IMR-90 (cell line): ENCODE results near the gene SRCAP. TPM values are rescaled to one million over a fixed set of nuclear protein-coding genes. Genes with fewer than 3 reads are reported as not detected.

Experiments
- ATAC-seq: fragments of 200-7000 bp; cut with Tn5 transposase; 2 replicates; pipeline ENCODE4 v1.9.1; 2020; ENCODE audit warnings: low read depth, mild to moderate bottlenecking, moderate library complexity
- BruUV-seq: library from RNA; stranded (reverse); fragments of 400-500 nt; replicated peaks from 2 replicates; lab custom pipeline; 2021; lab: Mats Ljungman, UMichigan
- CTCF ChIA-PET: fragments of 300-600 bp; formaldehyde crosslinking; extraction: SDS; loops from one replicate; lab custom pipeline; 2021; ENCODE audit warnings: antibody characterized with exemption; lab: Yijun Ruan, JAX
- POLR2A ChIA-PET: fragments of 300-600 bp; sonication (Branson Sonifier 250); formaldehyde crosslinking; loops from one replicate; lab custom pipeline; 2022; ENCODE audit warnings: antibody characterized with exemption; ENCODE audit not compliant: unreplicated experiment; lab: Charles Lee
- DNase-seq: peaks from one replicate; pipeline ENCODE4 v3.0.0; 2013
- H2AFZ ChIP-seq: replicated peaks from 2 replicates; pipeline ENCODE3; 2013; ENCODE audit warnings: low read length, mild to moderate bottlenecking; ENCODE audit not compliant: poor library complexity
- H2AK5ac ChIP-seq: 2 replicates; pipeline ENCODE4 v1.6.1; 2013; ENCODE audit warnings: low read depth, low read length, inconsistent platforms
- H2AK9ac ChIP-seq: replicated peaks from 2 replicates; pipeline ENCODE3; 2013; ENCODE audit warnings: mild to moderate bottlenecking, low read depth, low read length, moderate library complexity; ENCODE audit not compliant: poor library complexity
- H2BK120ac ChIP-seq: 2 replicates; pipeline ENCODE4 v1.6.1; 2013; ENCODE audit warnings: low read depth, low read length, inconsistent platforms
- H2BK15ac ChIP-seq: 3 replicates; pipeline ENCODE4 v1.6.1; 2013; ENCODE audit warnings: low read depth, low read length, inconsistent platforms
- H2BK20ac ChIP-seq: 2 replicates; pipeline ENCODE4 v1.6.1; 2013; ENCODE audit warnings: low read depth, mild to moderate bottlenecking, inconsistent platforms, low read length, moderate library complexity
- H2BK5ac ChIP-seq: 2 replicates; pipeline ENCODE4 v1.6.1; 2013; ENCODE audit warnings: mild to moderate bottlenecking, low read depth, low read length, inconsistent platforms; ENCODE audit not compliant: poor library complexity, severe bottlenecking
- H3K14ac ChIP-seq: replicated peaks from 2 replicates; pipeline ENCODE4 v1.6.1; 2013; ENCODE audit warnings: low read depth, low read length, inconsistent platforms
- H3K18ac ChIP-seq: 2 replicates; pipeline ENCODE4 v1.6.1; 2013; ENCODE audit warnings: low read depth, low read length, control low read depth
- H3K23ac ChIP-seq: 2 replicates; pipeline ENCODE4 v1.6.1; 2013; ENCODE audit warnings: low read depth, low read length, inconsistent platforms
- H3K27ac ChIP-seq: 2 replicates; pipeline ENCODE4 v1.5.1; 2013; ENCODE audit warnings: mild to moderate bottlenecking, control low read depth, low read length; ENCODE audit not compliant: insufficient read depth
- H3K27me3 ChIP-seq: 2 replicates; pipeline ENCODE4 v1.6.1; 2013; ENCODE audit warnings: low read length; ENCODE audit not compliant: control insufficient read depth, insufficient read depth
- H3K36me3 ChIP-seq: 2 replicates; pipeline ENCODE4 v1.6.1; 2013; ENCODE audit warnings: low read length, mixed read lengths; ENCODE audit not compliant: control insufficient read depth, insufficient read depth
- H3K4ac ChIP-seq: 2 replicates; pipeline ENCODE4 v1.6.1; 2013; ENCODE audit warnings: low read depth, low read length, inconsistent platforms
- H3K4me1 ChIP-seq: 2 replicates; pipeline ENCODE4 v1.6.1; 2013; ENCODE audit warnings: low read length, mixed read lengths; ENCODE audit not compliant: control insufficient read depth, insufficient read depth
- H3K4me2 ChIP-seq: 2 replicates; pipeline ENCODE4 v1.6.1; 2013; ENCODE audit warnings: low read depth, mild to moderate bottlenecking, control low read depth, low read length, moderate library complexity
- H3K4me3 ChIP-seq: 2 replicates; pipeline ENCODE4 v1.5.1; 2013; ENCODE audit warnings: low read depth, mild to moderate bottlenecking, control low read depth, low read length, moderate library complexity; ENCODE audit not compliant: insufficient read depth
- H3K56ac ChIP-seq: 2 replicates; pipeline ENCODE4 v1.6.1; 2013; ENCODE audit warnings: low read length, inconsistent platforms; ENCODE audit not compliant: insufficient read depth; ENCODE audit errors: extremely low read depth
- H3K79me1 ChIP-seq, 2 experiments: 2 replicates each; pipeline ENCODE4 v1.6.1; 2013; ENCODE audit warnings: low read length in 2 of 2, inconsistent platforms in 1 of 2, low read depth in 1 of 2
- H3K9ac ChIP-seq: 2 replicates; pipeline ENCODE4 v1.6.1; 2013; ENCODE audit warnings: low read depth, low read length, control low read depth
- H3K9me1 ChIP-seq: 2 replicates; pipeline ENCODE4 v1.6.1; 2013; ENCODE audit warnings: low read length, inconsistent platforms; ENCODE audit not compliant: insufficient read depth
- H3K9me3 ChIP-seq: 2 replicates; pipeline ENCODE4 v1.6.1; 2013; ENCODE audit warnings: low read length; ENCODE audit not compliant: control insufficient read depth, insufficient read depth
- H4K20me1 ChIP-seq: 2 replicates; pipeline ENCODE4 v1.6.1; 2013; ENCODE audit warnings: low read length, inconsistent platforms; ENCODE audit not compliant: insufficient read depth
- H4K5ac ChIP-seq: 2 replicates; pipeline ENCODE4 v1.6.1; 2013; ENCODE audit warnings: mild to moderate bottlenecking, low read depth, low read length, control low read depth
- H4K8ac ChIP-seq, 2 experiments: 2 replicates each; pipeline ENCODE4 v1.6.1; 2013; ENCODE audit warnings: low read depth in 2 of 2, low read length in 2 of 2, control low read depth in 1 of 2, inconsistent platforms in 1 of 2
- H4K91ac ChIP-seq: 2 replicates; pipeline ENCODE4 v1.6.1; 2013; ENCODE audit warnings: low read depth, low read length, inconsistent platforms; ENCODE audit not compliant: insufficient read depth
- CEBPB ChIP-seq: IDR thresholded peaks from 2 replicates; pipeline ENCODE4 v1.6.1; 2012; ENCODE audit warnings: low read depth, low read length, improper control_type of control experiment
- ELK1 ChIP-seq: fragments of 150-350 bp; IDR thresholded peaks from 2 replicates; pipeline ENCODE4 v1.6.1; 2016; ENCODE audit warnings: low read depth, mild to moderate bottlenecking, low read length, moderate library complexity, borderline replicate concordance
- MAFK ChIP-seq: IDR thresholded peaks from 2 replicates; pipeline ENCODE4 v1.6.1; 2012; ENCODE audit warnings: low read depth, low read length, improper control_type of control experiment
- MAZ ChIP-seq: IDR thresholded peaks from 2 replicates; pipeline ENCODE4 v1.6.1; 2012; ENCODE audit warnings: low read depth, mild to moderate bottlenecking, low read length, improper control_type of control experiment, moderate library complexity, borderline replicate concordance
- NFE2L2 ChIP-seq: fragments of 150-350 bp; IDR thresholded peaks from 2 replicates; pipeline ENCODE4 v1.6.1; 2016; ENCODE audit warnings: low read depth, mild to moderate bottlenecking, low read length
- RAD21 ChIP-seq: IDR thresholded peaks from 2 replicates; pipeline ENCODE4 v1.6.1; 2012; ENCODE audit warnings: low read length, improper control_type of control experiment
- RFX5 ChIP-seq: IDR thresholded peaks from 2 replicates; pipeline ENCODE4 v1.8.0; 2012; ENCODE audit warnings: low read depth, mild to moderate bottlenecking, low read length, moderate library complexity
- USF2 ChIP-seq: fragments of 150-350 bp; IDR thresholded peaks from 2 replicates; pipeline ENCODE4 v1.6.1; 2017; ENCODE audit warnings: mild to moderate bottlenecking, antibody characterized with exemption, low read length, low read depth
- WGBS, 2 experiments: methylation state at CpG; one replicate each; pipeline versions ENCODE4 v1.1.5 to v1.1.7; 2013; ENCODE audit warnings: missing lambda C conversion rate in 2 of 2; ENCODE audit not compliant: insufficient read length in 1 of 2; ENCODE audit errors: extremely low coverage in 2 of 2; 5-methylcytosine and 5-hydroxymethylcytosine counted together
- dilution Hi-C: fragments of 300-500 bp; cut with HindIII; formaldehyde crosslinking; loops from one replicate; pipeline ENCODE4 v1.14.3; 2018; ENCODE audit warnings: low sequenced_read_pairs; ENCODE audit not compliant: unreplicated experiment
- in situ Hi-C: fragments of 300-500 bp; cut with MboI; formaldehyde crosslinking; loops from 3 replicates; pipeline ENCODE4 v1.14.3; 2019; ENCODE audit warnings: low sequenced_read_pairs, inconsistent platforms, mixed read lengths
- intact Hi-C: fragments of 100-400 bp; cut with micrococcal nuclease; formaldehyde crosslinking; loops from 2 replicates; pipeline ENCODE4 v1.10.0; 2022
- polyA plus RNA-seq, 3 experiments: library from polyadenylated mRNA; depleted of rRNA; stranded (reverse); fragments of >200 nt; gene quantifications; 2 replicates each; pipeline ENCODE4 v1.2.3, GENCODE V29; 2012; ENCODE audit warnings: low replicate concordance in 1 of 3
- total RNA-seq: library from RNA; depleted of rRNA; stranded (reverse); fragments of >200 nt; gene quantifications from 2 replicates; pipeline ENCODE4 v1.2.3, GENCODE V29; 2012
- TF ChIP-seq, protein P1 (sequence below): conservative IDR thresholded peaks from 2 replicates; pipeline ENCODE4 v1.5.1; 2012; ENCODE audit warnings: mild to moderate bottlenecking, low read depth, low read length, improper control_type of control experiment

SRCAP gene
- total and polyA plus RNA-seq, 2 of the 4 experiments (the other 2 are of a cell fraction) = 4.5 to 8.2 TPM

DNA sequence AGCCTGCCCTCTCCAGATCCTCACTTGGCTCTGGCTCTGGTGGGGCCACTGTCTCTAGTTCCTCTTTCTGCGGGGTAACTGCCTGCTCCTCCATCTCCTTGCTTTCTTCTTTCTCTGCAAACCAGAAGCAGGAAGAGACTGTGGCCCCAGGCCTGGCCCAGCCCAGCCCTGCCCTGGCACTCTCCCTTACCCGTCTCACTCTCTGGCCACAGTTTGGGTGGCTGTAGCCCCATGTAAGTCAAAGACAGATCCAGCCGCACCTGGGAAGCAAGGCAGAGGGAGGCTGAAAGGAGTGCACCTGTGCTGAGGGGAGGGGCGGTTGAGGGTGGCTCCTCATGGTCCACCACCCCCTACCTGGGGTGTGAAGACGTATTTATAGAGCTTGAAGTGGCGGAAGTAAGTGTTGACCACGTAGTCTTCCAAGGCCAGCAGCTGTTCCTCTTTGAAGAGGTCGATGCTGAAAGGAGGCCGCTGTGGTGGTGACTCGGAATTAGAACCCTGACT lies 60.1 kb downstream of the SRCAP start:
- dilution Hi-C loops (no loop called here), in situ Hi-C loops (no loop called here), intact Hi-C loops (no loop called here)
- Histone ChIP-seq H2BK20ac (no peak overlapping the region), H3K4me2 (no peak overlapping the region), H3K36me3 (peaks cover 27% of the 10 kb centered on the region), H3K9ac (no peak overlapping the region), H2BK120ac (no peak overlapping the region), H2BK15ac (no peak overlapping the region), H4K91ac (no peak overlapping the region), H4K5ac (no peak overlapping the region), H3K14ac (no peak overlapping the region), H2AK5ac (no peak overlapping the region), H2AK9ac (no peak overlapping the region), H3K9me1 (0 out of 2 replicates have a peak, but pooled peaks cover 4% of the 10 kb centered on the region), H3K4ac (no peak overlapping the region), H3K4me3 (no peak overlapping the region), H3K23ac (no peak overlapping the region), H3K4me1 (peaks cover 12% of the 10 kb centered on the region), H3K56ac (no peak overlapping the region), H2BK5ac (no peak overlapping the region), H4K8ac (no peak overlapping the region), H3K79me1 (peaks cover 14 to 36% of the 10 kb centered on the region in 2 experiments), H3K27me3 (no peaks in the 10 kb centered on the region), H3K18ac (no peak overlapping the region), H4K20me1 (peaks cover 13% of the 10 kb centered on the region), H3K9me3 (no peaks in the 10 kb centered on the region), H2AFZ (no peak overlapping the region), H3K27ac (no peak overlapping the region)
- BruUV-seq = no TSS peak
- 91% methylated on average over 4 of the region's 10 CpGs; no CpG with 5 or more reads in 1 of the 2 experiments for WGBS, 2 experiments
- ChIA-PET CTCF (no interaction called here), POLR2A (no interaction called here)
- TF ChIP-seq MAZ (no peak), RFX5 (no peak), USF2 (no peak), ELK1 (no peak), CEBPB (no peak), RAD21 (no peak), NFE2L2 (no peak), MAFK (no peak)
- TF ChIP-seq, protein P1, sequence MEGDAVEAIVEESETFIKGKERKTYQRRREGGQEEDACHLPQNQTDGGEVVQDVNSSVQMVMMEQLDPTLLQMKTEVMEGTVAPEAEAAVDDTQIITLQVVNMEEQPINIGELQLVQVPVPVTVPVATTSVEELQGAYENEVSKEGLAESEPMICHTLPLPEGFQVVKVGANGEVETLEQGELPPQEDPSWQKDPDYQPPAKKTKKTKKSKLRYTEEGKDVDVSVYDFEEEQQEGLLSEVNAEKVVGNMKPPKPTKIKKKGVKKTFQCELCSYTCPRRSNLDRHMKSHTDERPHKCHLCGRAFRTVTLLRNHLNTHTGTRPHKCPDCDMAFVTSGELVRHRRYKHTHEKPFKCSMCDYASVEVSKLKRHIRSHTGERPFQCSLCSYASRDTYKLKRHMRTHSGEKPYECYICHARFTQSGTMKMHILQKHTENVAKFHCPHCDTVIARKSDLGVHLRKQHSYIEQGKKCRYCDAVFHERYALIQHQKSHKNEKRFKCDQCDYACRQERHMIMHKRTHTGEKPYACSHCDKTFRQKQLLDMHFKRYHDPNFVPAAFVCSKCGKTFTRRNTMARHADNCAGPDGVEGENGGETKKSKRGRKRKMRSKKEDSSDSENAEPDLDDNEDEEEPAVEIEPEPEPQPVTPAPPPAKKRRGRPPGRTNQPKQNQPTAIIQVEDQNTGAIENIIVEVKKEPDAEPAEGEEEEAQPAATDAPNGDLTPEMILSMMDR = no peak
- ATAC-seq (no peak), DNase-seq (no peak)
